C4-2B (cell line): ENCODE data around the gene CAPN7.

Experiments
- H3K27ac ChIP-seq: fragments of 450-650 bp; 2 replicates; pipeline ENCODE4 v1.5.1; 2017
- ZFX ChIP-seq: fragments of 450-650 bp; IDR thresholded peaks from 2 replicates; pipeline ENCODE4 v1.6.1; 2017
- TF ChIP-seq, protein P1 (sequence below): fragments of 450-650 bp; conservative IDR thresholded peaks from 2 replicates; pipeline ENCODE4 v1.5.1; 2017; ENCODE audit warnings: mild to moderate bottlenecking

Gene CAPN7

GRCh38 chr3:15263120-15263519 lies 57.1 kb downstream of the CAPN7 start:
- H3K27ac ChIP-seq = peak overlapping the region; percentile 19; the same call in 1 of the 2 replicates
- TF ChIP-seq ZFX = no peak
- TF ChIP-seq, protein P1, sequence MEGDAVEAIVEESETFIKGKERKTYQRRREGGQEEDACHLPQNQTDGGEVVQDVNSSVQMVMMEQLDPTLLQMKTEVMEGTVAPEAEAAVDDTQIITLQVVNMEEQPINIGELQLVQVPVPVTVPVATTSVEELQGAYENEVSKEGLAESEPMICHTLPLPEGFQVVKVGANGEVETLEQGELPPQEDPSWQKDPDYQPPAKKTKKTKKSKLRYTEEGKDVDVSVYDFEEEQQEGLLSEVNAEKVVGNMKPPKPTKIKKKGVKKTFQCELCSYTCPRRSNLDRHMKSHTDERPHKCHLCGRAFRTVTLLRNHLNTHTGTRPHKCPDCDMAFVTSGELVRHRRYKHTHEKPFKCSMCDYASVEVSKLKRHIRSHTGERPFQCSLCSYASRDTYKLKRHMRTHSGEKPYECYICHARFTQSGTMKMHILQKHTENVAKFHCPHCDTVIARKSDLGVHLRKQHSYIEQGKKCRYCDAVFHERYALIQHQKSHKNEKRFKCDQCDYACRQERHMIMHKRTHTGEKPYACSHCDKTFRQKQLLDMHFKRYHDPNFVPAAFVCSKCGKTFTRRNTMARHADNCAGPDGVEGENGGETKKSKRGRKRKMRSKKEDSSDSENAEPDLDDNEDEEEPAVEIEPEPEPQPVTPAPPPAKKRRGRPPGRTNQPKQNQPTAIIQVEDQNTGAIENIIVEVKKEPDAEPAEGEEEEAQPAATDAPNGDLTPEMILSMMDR = no peak

- no peak for TF ChIP-seq ZFX
- TF ChIP-seq, protein P1 = no peak
- no peak overlapping the region; the same call in 1 of the 2 replicates for H3K27ac ChIP-seq
These were observed 57.9 kb downstream of the CAPN7 start for GRCh38 chr3:15263926-15264325.

DNA sequence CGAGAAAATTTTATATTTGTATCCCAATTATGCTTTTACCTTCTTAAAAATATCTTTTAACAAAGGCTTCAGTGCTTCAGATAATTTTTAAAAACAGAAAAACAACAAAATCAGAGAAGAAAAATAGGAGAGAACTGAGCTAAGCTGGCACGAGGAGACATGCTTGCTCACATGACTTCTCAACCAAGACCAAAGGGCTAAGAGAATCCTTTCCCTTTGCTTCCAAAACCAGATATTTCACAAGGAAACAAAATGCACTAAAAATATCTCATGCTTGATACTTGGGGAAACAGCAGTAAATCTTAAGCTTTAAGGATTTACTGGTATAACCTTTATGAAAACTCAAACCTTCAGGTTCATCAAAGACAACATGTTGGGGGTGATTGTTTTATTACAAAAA lies 58.4 kb downstream of the CAPN7 start:
- no peak for TF ChIP-seq ZFX
- TF ChIP-seq, protein P1 = no peak
- no peak overlapping the region for H3K27ac ChIP-seq

DNA sequence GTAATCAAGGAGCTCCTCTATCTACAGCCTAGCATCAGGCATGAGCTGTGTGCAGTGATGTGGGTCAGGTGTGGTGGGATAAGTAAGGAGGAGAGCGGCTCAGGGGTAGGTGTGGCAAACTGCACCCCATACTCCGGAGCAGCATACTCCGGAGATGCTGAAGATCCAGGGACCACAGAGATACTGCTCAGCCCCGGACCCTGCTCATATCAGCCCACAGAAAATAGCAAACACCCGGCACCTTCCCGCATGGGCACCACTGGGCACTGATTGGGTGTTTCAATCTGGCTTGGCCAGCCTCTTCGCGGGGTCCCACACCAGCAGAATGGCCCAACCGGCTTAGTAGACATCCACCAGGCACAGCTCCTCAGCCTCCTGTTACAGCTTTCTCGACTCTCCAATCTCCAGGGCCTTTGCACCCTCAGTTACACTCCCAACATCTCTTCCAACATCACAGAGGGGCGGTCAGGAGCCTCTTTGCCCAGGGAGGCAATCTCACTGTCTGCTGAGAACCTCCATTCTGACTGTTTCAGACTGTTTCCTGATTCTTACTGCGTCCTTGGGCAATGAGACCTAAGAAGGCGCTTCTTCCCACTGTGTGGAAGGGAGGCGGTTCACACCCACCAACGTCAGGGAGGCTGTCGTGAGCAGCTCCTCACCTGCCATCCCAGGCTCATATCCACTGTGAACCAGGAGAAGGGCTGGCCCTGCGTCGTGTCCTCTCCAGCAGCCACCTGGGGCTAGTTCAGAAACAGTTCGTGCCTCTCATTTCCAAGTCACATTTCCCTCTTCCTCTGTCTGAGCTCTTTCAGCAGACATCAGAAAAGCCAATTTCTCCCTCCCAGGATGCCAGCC lies 59.8 kb downstream of the CAPN7 start:
- no peak overlapping the region for H3K27ac ChIP-seq
- TF ChIP-seq, protein P1 = no peak
- TF ChIP-seq ZFX = no peak

GRCh38 chr3:15266510-15267376 lies 60.7 kb downstream of the CAPN7 start:
- TF ChIP-seq ZFX = no peak
- TF ChIP-seq, protein P1 = no peak
- H3K27ac ChIP-seq = no peak overlapping the region

GRCh38 chr3:15267502-15267901 lies 61.5 kb downstream of the CAPN7 start:
- TF ChIP-seq, protein P1 = no peak
- no peak for TF ChIP-seq ZFX
- no peak overlapping the region for H3K27ac ChIP-seq
